Measurements from ENCODE around the gene PLCH2. TPM values are rescaled to one million over a fixed set of nuclear protein-coding genes. Genes with fewer than 3 reads are reported as not detected.
A peak's percentile ranks its signal among the peaks of the same experiment; 100 is the strongest.

PLCH2 gene
- total and polyA plus RNA-seq, 10 of the 15 experiments (the other 5 are each of a cell fraction or from before 2014, with no cell fraction given) = 0.03 to 0.73 (median 0.24) TPM; not detected in 3

DNA sequence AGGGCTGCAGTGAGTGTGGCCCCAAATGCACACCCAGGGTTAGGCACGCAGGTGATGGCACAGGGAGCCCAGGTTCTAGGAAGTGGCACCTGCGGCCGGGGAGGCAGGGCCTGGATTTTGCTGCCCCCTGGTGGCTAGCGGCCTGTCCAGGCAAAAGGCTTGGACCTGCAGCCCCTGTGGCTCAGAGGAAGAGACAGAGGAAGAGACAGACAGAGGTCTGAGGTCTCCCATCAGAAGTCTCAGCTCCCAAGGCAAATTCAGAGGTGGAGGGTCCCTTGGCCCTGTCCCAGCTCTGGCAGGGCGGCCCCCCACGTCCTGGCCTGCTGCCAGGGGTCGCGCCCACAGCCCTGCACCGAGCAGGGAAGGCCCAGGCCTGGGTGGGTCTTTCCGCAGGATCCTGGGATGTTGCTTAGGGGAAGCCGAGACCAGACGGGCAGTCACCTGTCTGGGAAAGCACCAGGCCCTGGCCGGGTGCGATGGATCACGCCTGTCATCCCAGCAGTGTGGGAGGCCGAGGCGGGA is 72.0 kb downstream of the PLCH2 start (continued):
- TF ChIP-seq CHD1 (IDR thresholded peaks at IDR 0.05; ENCODE audit: low read depth, low read length) (no peak; the same call in 1 of the 2 replicates), JUNB (IDR thresholded peaks at IDR 0.05) (no peak), ASH2L (IDR thresholded peaks at IDR 0.05; ENCODE audit: borderline replicate concordance, low read depth) (no peak), TCF3 (IDR thresholded peaks at IDR 0.05; ENCODE audit: borderline replicate concordance, insufficient read depth, low read depth, low read length) (no peak; the same call in 1 of the 2 replicates), TCF12 (IDR thresholded peaks at IDR 0.05; ENCODE audit: low read depth, low read length) (0 out of 2 replicates have a peak, but pooled peaks have one; percentile 63), ZNF217 (IDR thresholded peaks at IDR 0.05) (no peak), MTA3 (IDR thresholded peaks at IDR 0.05; ENCODE audit: borderline replicate concordance, low read length) (no peak), POLR2AphosphoS5 (IDR thresholded peaks at IDR 0.05; ENCODE audit: low read length) (no peak), SREBF2 (IDR thresholded peaks at IDR 0.05; ENCODE audit: low read length) (no peak), SIN3A (IDR thresholded peaks at IDR 0.05; ENCODE audit: low read depth, low read length) (no peak), ZNF207 (IDR thresholded peaks at IDR 0.05; ENCODE audit: borderline replicate concordance) (peak; percentile 61; the same call in 1 of the 2 replicates), MYC (IDR thresholded peaks at IDR 0.05; ENCODE audit: insufficient read depth, insufficient read length, insufficient replicate concordance, low read length, severe bottlenecking) (no peak), NBN (IDR thresholded peaks at IDR 0.05) (no peak), CHD2 (IDR thresholded peaks at IDR 0.05; ENCODE audit: borderline replicate concordance, low read depth, low read length) (no peak), GABPA (IDR thresholded peaks at IDR 0.05; ENCODE audit: low read depth) (no peak), BMI1 (IDR thresholded peaks at IDR 0.05; ENCODE audit: borderline replicate concordance) (no peak), PAX8 (IDR thresholded peaks at IDR 0.05) (no peak), SRF (IDR thresholded peaks at IDR 0.05; ENCODE audit: low read depth in 2 of 2, low read length in 2 of 2) (no peak)
- TF ChIP-seq, protein P1, sequence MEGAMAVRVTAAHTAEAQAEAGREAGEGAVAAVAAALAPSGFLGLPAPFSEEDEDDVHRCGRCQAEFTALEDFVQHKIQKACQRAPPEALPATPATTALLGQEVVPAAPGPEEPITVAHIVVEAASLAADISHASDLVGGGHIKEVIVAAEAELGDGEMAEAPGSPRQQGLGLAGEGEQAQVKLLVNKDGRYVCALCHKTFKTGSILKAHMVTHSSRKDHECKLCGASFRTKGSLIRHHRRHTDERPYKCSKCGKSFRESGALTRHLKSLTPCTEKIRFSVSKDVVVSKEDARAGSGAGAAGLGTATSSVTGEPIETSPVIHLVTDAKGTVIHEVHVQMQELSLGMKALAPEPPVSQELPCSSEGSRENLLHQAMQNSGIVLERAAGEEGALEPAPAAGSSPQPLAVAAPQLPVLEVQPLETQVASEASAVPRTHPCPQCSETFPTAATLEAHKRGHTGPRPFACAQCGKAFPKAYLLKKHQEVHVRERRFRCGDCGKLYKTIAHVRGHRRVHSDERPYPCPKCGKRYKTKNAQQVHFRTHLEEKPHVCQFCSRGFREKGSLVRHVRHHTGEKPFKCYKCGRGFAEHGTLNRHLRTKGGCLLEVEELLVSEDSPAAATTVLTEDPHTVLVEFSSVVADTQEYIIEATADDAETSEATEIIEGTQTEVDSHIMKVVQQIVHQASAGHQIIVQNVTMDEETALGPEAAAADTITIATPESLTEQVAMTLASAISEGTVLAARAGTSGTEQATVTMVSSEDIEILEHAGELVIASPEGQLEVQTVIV (IDR thresholded peaks at IDR 0.05; ENCODE audit: borderline replicate concordance, partially characterized antibody) = no peak
- TF ChIP-seq, protein P2, sequence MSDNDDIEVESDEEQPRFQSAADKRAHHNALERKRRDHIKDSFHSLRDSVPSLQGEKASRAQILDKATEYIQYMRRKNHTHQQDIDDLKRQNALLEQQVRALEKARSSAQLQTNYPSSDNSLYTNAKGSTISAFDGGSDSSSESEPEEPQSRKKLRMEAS (IDR thresholded peaks at IDR 0.05; ENCODE audit: low read depth, low read length) = no peak; the same call in 1 of the 2 replicates
- TF ChIP-seq, protein P3, sequence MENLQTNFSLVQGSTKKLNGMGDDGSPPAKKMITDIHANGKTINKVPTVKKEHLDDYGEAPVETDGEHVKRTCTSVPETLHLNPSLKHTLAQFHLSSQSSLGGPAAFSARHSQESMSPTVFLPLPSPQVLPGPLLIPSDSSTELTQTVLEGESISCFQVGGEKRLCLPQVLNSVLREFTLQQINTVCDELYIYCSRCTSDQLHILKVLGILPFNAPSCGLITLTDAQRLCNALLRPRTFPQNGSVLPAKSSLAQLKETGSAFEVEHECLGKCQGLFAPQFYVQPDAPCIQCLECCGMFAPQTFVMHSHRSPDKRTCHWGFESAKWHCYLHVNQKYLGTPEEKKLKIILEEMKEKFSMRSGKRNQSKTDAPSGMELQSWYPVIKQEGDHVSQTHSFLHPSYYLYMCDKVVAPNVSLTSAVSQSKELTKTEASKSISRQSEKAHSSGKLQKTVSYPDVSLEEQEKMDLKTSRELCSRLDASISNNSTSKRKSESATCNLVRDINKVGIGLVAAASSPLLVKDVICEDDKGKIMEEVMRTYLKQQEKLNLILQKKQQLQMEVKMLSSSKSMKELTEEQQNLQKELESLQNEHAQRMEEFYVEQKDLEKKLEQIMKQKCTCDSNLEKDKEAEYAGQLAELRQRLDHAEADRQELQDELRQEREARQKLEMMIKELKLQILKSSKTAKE (IDR thresholded peaks at IDR 0.05; ENCODE audit: low read depth, poor library complexity, severe bottlenecking) = no peak
- TF ChIP-seq, protein P4, sequence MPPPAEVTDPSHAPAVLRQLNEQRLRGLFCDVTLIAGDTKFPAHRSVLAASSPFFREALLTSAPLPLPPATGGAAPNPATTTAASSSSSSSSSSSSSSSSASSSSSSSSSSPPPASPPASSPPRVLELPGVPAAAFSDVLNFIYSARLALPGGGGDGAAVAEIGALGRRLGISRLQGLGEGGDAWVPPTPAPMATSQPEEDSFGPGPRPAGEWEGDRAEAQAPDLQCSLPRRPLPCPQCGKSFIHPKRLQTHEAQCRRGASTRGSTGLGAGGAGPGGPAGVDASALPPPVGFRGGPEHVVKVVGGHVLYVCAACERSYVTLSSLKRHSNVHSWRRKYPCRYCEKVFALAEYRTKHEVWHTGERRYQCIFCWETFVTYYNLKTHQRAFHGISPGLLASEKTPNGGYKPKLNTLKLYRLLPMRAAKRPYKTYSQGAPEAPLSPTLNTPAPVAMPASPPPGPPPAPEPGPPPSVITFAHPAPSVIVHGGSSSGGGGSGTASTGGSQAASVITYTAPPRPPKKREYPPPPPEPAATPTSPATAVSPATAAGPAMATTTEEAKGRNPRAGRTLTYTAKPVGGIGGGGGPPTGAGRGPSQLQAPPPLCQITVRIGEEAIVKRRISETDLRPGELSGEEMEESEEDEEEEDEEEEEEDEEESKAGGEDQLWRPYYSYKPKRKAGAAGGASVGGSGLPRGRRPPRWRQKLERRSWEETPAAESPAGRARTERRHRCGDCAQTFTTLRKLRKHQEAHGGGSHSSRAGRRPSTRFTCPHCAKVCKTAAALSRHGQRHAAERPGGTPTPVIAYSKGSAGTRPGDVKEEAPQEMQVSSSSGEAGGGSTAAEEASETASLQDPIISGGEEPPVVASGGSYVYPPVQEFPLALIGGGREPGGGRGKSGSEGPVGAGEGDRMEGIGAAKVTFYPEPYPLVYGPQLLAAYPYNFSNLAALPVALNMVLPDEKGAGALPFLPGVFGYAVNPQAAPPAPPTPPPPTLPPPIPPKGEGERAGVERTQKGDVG (CRISPR knock-in tag; IDR thresholded peaks at IDR 0.05) = no peak
- TF ChIP-seq, protein P5, sequence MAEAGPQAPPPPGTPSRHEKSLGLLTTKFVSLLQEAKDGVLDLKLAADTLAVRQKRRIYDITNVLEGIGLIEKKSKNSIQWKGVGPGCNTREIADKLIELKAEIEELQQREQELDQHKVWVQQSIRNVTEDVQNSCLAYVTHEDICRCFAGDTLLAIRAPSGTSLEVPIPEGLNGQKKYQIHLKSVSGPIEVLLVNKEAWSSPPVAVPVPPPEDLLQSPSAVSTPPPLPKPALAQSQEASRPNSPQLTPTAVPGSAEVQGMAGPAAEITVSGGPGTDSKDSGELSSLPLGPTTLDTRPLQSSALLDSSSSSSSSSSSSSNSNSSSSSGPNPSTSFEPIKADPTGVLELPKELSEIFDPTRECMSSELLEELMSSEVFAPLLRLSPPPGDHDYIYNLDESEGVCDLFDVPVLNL (IDR thresholded peaks at IDR 0.05; ENCODE audit: low read depth, low read length) = no peak

All from GM12878 (cell line).